ENCODE measurements around the gene NEGR1.

Gene NEGR1

GRCh38 chr1:71660411-71660810 is 621.9 kb downstream of the NEGR1 start:
- no peak for DNase-seq

- DNase-seq: no peak
Observed at GRCh38 chr1:71657891-71658679, 624.3 kb downstream of the NEGR1 start.

- no peak for DNase-seq
Observed at GRCh38 chr1:71656902-71657301, 625.4 kb downstream of the NEGR1 start.

GRCh38 chr1:71655604-71656003 is 626.7 kb downstream of the NEGR1 start:
- DNase-seq: no peak

DNA sequence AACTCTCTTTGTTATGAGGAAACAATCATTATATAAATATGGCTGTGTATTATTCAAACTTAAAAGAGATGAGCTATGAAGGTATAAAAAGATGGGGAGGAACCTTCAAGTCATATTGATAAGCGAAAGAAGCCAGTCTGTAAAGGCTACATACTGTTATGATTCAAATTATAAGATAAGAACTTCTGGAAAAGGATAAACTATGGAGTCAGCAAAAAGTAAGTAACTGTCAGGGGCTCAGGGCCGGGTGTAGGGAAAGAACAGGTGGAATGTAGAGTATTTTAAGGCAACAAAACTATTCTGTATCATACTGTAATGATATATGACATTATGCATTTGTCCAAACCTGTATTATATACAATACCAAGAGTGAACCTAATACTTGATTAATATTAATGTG is 628.4 kb downstream of the NEGR1 start:
- DNase-seq: no peak

GRCh38 chr1:71651214-71651613 is 631.1 kb downstream of the NEGR1 start:
- DNase-seq: no peak

GRCh38 chr1:71650119-71650518 is 632.2 kb downstream of the NEGR1 start:
- no peak for DNase-seq

DNA sequence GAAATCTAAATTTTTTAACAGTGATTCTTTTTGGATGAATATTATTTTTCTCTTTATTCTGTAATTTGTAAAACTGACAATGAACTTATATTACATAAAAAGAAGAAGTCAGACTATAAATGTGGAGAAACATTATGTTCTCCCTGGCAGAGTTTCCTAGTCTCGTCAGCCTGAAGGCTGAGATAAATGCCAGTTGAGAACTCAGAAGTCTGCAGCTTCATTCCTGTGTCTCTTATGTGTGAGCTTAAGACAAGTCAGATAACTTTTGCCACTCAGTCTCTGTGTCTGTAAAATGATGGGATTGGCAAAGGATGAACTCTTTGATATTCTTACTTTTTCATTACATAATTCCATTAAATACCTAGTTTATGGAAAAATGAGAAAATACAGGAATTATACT is 632.7 kb downstream of the NEGR1 start:
- no peak for DNase-seq

DNA sequence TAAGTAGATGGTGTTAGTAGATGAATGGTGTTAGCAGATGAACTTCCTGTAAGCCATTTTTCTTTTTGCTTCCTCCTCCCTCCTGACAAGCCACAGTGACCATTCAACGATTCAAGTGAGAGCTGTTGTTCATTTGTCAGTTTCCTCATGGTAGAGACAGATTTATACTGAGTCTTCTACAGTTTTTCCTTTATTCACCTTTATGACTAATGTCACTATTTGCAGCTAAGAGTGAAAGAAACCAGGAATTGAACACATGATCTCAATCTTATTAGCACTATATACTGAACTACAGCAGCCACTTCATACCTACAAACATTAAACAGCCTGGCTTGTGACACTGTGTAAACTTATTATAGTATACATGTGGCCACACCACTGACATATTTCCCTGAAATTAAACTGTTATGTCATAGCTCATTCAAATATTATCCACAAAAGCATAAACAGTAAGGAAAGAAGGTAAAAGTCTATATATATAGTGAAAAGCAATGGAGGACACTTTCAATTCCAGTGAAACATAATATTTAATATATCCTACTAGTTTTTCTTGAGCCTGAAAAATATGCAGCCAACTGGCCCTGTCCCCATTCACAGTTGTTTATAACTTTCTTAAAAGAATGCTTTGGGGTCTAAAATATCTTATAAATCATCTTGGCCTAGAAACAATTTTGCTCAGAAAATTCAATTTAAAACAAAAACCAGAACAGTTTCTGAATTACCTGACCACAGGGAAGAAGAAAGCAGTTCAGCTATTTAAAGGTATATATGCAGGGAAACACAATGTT is 634.6 kb downstream of the NEGR1 start:
- DNase-seq: no peak

- DNase-seq: no peak
Observed at GRCh38 chr1:71645015-71645414, 637.3 kb downstream of the NEGR1 start.

DNA sequence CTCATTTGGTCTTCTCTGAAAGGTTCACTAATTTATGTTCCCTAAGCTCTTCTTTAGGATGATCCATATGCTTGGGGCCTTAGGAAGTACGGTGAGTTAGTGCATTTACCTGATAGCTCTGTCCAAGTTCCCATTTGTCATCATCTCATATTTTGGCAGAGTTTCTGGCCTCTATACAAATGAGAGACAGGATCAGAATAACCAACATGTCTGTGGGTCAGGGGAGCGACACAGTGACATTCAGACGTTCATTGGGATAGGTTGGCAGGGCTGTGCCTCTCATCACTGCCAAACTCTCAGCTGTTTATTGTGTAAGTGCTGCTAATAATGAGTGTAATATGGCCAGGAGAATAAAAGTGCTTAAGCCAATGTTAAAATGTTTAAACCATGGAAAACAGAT is 640.4 kb downstream of the NEGR1 start:
- DNase-seq: no peak

DNA sequence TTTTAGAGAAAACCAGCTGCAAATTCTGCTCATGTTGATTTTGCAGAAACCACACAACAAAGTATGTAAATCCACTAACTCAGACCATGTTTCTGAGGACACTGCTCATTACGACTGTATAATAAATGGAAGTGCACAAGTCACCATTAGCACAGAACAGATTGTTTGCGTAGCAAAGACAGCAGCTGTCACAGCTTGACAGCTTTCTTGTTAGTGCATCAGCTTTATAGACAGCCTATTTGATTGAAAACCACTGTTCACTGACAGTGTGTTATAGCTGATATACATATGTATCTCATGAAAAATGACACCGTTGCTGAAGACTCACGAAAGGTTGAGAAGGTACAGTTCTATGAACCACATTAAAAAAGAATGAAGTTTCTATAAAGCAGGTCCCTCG is 641.3 kb downstream of the NEGR1 start:
- DNase-seq: no peak

DNA sequence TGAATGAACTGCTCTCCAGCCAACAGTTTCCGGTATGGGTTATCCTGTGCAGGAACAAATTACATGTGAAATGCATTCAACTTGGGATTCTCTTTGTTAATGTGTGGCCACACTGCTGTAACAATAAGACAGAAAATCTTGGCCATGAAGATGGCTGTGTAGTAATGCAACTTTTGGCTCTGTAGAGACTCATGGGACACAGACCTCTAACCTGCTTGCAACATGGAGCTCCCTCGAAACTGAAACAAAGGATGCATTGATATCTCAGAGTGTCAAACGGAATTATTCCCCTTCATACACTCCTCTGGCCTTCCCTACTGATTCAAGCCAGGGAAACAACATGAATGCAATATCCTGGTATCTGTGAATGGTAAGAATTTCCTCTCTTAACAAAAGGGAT is 642.2 kb downstream of the NEGR1 start:
- DNase-seq: no peak

DNA sequence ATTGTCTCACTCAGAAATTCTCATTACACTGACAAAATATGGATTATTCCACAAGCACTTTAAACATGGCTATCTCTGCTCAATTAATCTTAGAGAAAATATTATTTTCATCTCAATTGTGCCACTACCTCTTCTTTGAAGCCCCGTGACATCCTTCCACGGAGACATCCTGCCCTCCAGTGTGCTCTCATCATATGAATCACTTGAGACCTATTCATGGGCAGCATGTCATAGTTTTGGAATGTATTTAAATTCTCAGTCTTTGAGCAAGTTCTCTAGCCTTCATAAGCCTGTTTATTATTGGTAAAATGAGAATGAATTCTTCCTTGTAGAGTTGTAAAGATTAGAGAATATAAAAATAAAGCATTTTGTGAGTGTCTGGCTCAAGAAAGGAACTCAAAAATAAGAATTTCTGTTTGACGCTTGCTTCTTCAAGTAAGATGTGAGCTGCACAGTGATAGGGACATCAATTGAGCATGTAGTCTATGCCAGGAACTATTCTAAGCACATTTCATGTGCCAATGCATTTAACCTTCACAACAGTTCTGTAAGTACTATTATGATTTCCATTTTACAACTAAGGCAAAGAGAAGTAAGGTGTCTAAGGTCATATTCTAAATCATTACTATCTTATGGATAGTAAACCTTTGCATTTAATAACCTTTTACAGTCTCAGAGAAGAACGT is 644.1 kb downstream of the NEGR1 start:
- DNase-seq: no peak

- no peak for DNase-seq
Observed at GRCh38 chr1:71635568-71635967, 646.8 kb downstream of the NEGR1 start.

GRCh38 chr1:71634159-71634558 is 648.2 kb downstream of the NEGR1 start:
- no peak for DNase-seq

GRCh38 chr1:71630073-71630472 is 652.3 kb downstream of the NEGR1 start:
- no peak for DNase-seq

- DNase-seq: no peak
Observed at GRCh38 chr1:71625004-71625403, 657.3 kb downstream of the NEGR1 start.

GRCh38 chr1:71623888-71624287 is 658.5 kb downstream of the NEGR1 start:
- DNase-seq: no peak

GRCh38 chr1:71621785-71622184 is 660.6 kb downstream of the NEGR1 start:
- no peak for DNase-seq

- DNase-seq: no peak
Observed at GRCh38 chr1:71618766-71619530, 663.4 kb downstream of the NEGR1 start.

- no peak for DNase-seq
Observed at GRCh38 chr1:71618191-71618590, 664.1 kb downstream of the NEGR1 start.

- DNase-seq: no peak
Observed at GRCh38 chr1:71610476-71610875, 671.9 kb downstream of the NEGR1 start.

All from NCI-H2029 treated with DMSO at 0.1 percent for 48 hours (cell line).